WTC11 (cell line): ENCODE results near the gene AGO3. TPM values are rescaled to one million over a fixed set of nuclear protein-coding genes. Genes with fewer than 3 reads are reported as not detected.

Experiments
- ATF1 ChIP-seq: sonication (generic); formaldehyde crosslinking; IDR thresholded peaks from 2 replicates; pipeline ENCODE4 v1.8.1; 2023; ENCODE audit warnings: mild to moderate bottlenecking, moderate library complexity, missing genetic modification reagents
- CBFB ChIP-seq: sonication (generic); formaldehyde crosslinking; IDR thresholded peaks from 2 replicates; pipeline ENCODE4 v1.8.1; 2022; ENCODE audit warnings: mild to moderate bottlenecking, low read depth, missing genetic modification reagents
- FOXK1 ChIP-seq: sonication (generic); formaldehyde crosslinking; IDR thresholded peaks from 2 replicates; pipeline ENCODE4 v1.8.0; 2022; ENCODE audit warnings: mild to moderate bottlenecking, moderate library complexity, missing genetic modification reagents
- FOXP1 ChIP-seq: sonication (generic); formaldehyde crosslinking; IDR thresholded peaks from 2 replicates; pipeline ENCODE4 v1.8.0; 2022; ENCODE audit warnings: missing genetic modification reagents, mild to moderate bottlenecking, moderate library complexity, borderline replicate concordance
- HMGA2 ChIP-seq: fragments of 250-450 bp; sonication (Bioruptor Pico); IDR thresholded peaks from 2 replicates; pipeline ENCODE4 v1.4.0; 2021; ENCODE audit warnings: mild to moderate bottlenecking, moderate library complexity
- KAT7 ChIP-seq: sonication (generic); formaldehyde crosslinking; IDR thresholded peaks from 2 replicates; pipeline ENCODE4 v1.8.1; 2023; ENCODE audit warnings: missing genetic modification reagents, mild to moderate bottlenecking, borderline replicate concordance
- NFATC4 ChIP-seq: fragments of 250-450 bp; sonication (Bioruptor Pico); IDR thresholded peaks from 2 replicates; pipeline ENCODE4 v1.9.0; 2021; ENCODE audit warnings: mild to moderate bottlenecking
- PRRX2 ChIP-seq: fragments of 250-450 bp; sonication (Bioruptor Pico); IDR thresholded peaks from 2 replicates; pipeline ENCODE4 v1.8.0; 2021; ENCODE audit warnings: mild to moderate bottlenecking
- SMAD4 ChIP-seq: sonication (generic); formaldehyde crosslinking; IDR thresholded peaks from 2 replicates; pipeline ENCODE4 v1.8.0; 2022; ENCODE audit warnings: mild to moderate bottlenecking, missing genetic modification reagents
- SOX15 ChIP-seq: fragments of 250-450 bp; sonication (Bioruptor Pico); IDR thresholded peaks from 2 replicates; pipeline ENCODE4 v1.9.0; 2021; ENCODE audit warnings: mild to moderate bottlenecking
- TEAD4 ChIP-seq: sonication (generic); formaldehyde crosslinking; IDR thresholded peaks from 2 replicates; pipeline ENCODE4 v1.8.0; 2022; ENCODE audit warnings: mild to moderate bottlenecking, missing genetic modification reagents
- total RNA-seq: library from RNA; stranded (reverse); gene quantifications from 3 replicates; pipeline ENCODE4 v1.2.3, GENCODE V29; 2021
- TF ChIP-seq, protein P1 (sequence below): sonication (generic); formaldehyde crosslinking; IDR thresholded peaks from 2 replicates; pipeline ENCODE4 v1.8.1; 2023; ENCODE audit warnings: mild to moderate bottlenecking, missing genetic modification reagents, borderline replicate concordance
- TF ChIP-seq, protein P2 (sequence below): fragments of 250-450 bp; sonication (Bioruptor Pico); IDR thresholded peaks from 2 replicates; pipeline ENCODE4 v1.9.0; 2021; ENCODE audit warnings: mild to moderate bottlenecking, borderline replicate concordance
- TF ChIP-seq, protein P3 (sequence below): sonication (generic); formaldehyde crosslinking; IDR thresholded peaks from 2 replicates; pipeline ENCODE4 v1.8.0; 2022; ENCODE audit warnings: mild to moderate bottlenecking, missing genetic modification reagents
- TF ChIP-seq, protein P4 (sequence below): sonication (generic); formaldehyde crosslinking; IDR thresholded peaks from 2 replicates; pipeline ENCODE4 v1.8.0; 2023; ENCODE audit warnings: missing genetic modification reagents, mild to moderate bottlenecking, borderline replicate concordance
- TF ChIP-seq, protein P5 (sequence below): sonication (generic); formaldehyde crosslinking; IDR thresholded peaks from 2 replicates; pipeline ENCODE4 v1.8.0; 2023; ENCODE audit warnings: mild to moderate bottlenecking, missing genetic modification reagents
- TF ChIP-seq, protein P6 (sequence below): sonication (generic); formaldehyde crosslinking; conservative IDR thresholded peaks from 2 replicates; pipeline ENCODE4 v1.8.1; 2023; ENCODE audit warnings: mild to moderate bottlenecking, low read depth, missing genetic modification reagents, moderate library complexity

Gene AGO3
- total RNA-seq, 1 experiment from 2014 or later: 26.8 TPM

DNA sequence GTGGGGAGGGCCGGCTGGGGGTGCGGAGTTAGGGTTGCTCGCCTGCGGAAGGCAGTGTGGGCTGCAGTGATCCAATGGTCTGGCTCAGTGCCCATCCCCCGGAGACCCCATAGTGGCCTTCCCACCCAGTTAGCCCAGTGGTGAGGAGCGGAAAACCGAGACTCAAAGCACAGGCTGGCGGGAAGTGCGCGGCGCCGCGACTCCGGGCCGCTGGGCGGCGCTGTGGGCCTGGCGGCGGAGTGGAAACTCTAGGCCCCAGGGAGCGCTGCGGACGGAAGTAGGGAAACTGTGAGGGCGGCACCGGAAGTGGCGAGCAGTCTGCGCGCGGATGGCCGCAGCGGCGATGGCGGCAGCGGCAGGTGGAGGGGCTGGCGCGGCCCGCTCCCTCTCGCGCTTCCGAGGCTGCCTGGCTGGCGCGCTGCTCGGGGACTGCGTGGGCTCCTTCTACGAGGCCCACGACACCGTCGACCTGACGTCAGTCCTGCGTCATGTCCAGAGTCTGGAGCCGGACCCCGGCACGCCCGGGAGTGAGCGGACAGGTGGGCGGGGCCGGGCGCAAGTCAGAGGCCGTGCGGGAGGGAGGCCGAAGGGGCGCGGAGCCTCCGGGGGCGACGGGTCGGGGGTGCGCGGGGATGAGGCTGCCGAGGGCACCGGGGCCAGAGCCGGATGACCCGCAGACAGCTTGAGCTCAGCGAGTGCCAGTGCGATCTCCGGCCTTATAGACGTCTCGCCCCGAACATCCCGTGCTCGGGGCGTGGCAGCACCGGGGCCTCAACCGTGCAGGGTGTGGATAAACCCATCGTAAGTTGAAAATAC is 157.9 kb downstream of the AGO3 start, which contains the start of gene ADPRS (continued):
- TF ChIP-seq, protein P1, sequence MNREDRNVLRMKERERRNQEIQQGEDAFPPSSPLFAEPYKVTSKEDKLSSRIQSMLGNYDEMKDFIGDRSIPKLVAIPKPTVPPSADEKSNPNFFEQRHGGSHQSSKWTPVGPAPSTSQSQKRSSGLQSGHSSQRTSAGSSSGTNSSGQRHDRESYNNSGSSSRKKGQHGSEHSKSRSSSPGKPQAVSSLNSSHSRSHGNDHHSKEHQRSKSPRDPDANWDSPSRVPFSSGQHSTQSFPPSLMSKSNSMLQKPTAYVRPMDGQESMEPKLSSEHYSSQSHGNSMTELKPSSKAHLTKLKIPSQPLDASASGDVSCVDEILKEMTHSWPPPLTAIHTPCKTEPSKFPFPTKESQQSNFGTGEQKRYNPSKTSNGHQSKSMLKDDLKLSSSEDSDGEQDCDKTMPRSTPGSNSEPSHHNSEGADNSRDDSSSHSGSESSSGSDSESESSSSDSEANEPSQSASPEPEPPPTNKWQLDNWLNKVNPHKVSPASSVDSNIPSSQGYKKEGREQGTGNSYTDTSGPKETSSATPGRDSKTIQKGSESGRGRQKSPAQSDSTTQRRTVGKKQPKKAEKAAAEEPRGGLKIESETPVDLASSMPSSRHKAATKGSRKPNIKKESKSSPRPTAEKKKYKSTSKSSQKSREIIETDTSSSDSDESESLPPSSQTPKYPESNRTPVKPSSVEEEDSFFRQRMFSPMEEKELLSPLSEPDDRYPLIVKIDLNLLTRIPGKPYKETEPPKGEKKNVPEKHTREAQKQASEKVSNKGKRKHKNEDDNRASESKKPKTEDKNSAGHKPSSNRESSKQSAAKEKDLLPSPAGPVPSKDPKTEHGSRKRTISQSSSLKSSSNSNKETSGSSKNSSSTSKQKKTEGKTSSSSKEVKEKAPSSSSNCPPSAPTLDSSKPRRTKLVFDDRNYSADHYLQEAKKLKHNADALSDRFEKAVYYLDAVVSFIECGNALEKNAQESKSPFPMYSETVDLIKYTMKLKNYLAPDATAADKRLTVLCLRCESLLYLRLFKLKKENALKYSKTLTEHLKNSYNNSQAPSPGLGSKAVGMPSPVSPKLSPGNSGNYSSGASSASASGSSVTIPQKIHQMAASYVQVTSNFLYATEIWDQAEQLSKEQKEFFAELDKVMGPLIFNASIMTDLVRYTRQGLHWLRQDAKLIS (CRISPR knock-in tag): 0 out of 2 replicates have a peak, but pooled peaks have one; percentile 84
- peak; percentile 90; the same call in 1 of the 2 replicates for TF ChIP-seq FOXP1 (CRISPR knock-in tag)
- TF ChIP-seq SOX15 (CRISPR knock-in tag): no peak
- TF ChIP-seq CBFB (CRISPR knock-in tag): peak; percentile 98
- TF ChIP-seq TEAD4 (CRISPR knock-in tag): 0 out of 2 replicates have a peak, but pooled peaks have one; percentile 20
- TF ChIP-seq ATF1 (CRISPR knock-in tag): no peak
- no peak for TF ChIP-seq SMAD4 (CRISPR knock-in tag)
- TF ChIP-seq FOXK1 (CRISPR knock-in tag): peak; percentile 98
- TF ChIP-seq, protein P2, sequence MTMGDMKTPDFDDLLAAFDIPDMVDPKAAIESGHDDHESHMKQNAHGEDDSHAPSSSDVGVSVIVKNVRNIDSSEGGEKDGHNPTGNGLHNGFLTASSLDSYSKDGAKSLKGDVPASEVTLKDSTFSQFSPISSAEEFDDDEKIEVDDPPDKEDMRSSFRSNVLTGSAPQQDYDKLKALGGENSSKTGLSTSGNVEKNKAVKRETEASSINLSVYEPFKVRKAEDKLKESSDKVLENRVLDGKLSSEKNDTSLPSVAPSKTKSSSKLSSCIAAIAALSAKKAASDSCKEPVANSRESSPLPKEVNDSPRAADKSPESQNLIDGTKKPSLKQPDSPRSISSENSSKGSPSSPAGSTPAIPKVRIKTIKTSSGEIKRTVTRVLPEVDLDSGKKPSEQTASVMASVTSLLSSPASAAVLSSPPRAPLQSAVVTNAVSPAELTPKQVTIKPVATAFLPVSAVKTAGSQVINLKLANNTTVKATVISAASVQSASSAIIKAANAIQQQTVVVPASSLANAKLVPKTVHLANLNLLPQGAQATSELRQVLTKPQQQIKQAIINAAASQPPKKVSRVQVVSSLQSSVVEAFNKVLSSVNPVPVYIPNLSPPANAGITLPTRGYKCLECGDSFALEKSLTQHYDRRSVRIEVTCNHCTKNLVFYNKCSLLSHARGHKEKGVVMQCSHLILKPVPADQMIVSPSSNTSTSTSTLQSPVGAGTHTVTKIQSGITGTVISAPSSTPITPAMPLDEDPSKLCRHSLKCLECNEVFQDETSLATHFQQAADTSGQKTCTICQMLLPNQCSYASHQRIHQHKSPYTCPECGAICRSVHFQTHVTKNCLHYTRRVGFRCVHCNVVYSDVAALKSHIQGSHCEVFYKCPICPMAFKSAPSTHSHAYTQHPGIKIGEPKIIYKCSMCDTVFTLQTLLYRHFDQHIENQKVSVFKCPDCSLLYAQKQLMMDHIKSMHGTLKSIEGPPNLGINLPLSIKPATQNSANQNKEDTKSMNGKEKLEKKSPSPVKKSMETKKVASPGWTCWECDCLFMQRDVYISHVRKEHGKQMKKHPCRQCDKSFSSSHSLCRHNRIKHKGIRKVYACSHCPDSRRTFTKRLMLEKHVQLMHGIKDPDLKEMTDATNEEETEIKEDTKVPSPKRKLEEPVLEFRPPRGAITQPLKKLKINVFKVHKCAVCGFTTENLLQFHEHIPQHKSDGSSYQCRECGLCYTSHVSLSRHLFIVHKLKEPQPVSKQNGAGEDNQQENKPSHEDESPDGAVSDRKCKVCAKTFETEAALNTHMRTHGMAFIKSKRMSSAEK: no peak
- no peak for TF ChIP-seq HMGA2 (CRISPR knock-in tag)
- no peak; the same call in 1 of the 2 replicates for TF ChIP-seq NFATC4 (CRISPR knock-in tag)
- TF ChIP-seq, protein P3, sequence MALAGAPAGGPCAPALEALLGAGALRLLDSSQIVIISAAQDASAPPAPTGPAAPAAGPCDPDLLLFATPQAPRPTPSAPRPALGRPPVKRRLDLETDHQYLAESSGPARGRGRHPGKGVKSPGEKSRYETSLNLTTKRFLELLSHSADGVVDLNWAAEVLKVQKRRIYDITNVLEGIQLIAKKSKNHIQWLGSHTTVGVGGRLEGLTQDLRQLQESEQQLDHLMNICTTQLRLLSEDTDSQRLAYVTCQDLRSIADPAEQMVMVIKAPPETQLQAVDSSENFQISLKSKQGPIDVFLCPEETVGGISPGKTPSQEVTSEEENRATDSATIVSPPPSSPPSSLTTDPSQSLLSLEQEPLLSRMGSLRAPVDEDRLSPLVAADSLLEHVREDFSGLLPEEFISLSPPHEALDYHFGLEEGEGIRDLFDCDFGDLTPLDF: peak; percentile 65; the same call in 1 of the 2 replicates
- TF ChIP-seq KAT7: peak; percentile 99
- TF ChIP-seq, protein P4, sequence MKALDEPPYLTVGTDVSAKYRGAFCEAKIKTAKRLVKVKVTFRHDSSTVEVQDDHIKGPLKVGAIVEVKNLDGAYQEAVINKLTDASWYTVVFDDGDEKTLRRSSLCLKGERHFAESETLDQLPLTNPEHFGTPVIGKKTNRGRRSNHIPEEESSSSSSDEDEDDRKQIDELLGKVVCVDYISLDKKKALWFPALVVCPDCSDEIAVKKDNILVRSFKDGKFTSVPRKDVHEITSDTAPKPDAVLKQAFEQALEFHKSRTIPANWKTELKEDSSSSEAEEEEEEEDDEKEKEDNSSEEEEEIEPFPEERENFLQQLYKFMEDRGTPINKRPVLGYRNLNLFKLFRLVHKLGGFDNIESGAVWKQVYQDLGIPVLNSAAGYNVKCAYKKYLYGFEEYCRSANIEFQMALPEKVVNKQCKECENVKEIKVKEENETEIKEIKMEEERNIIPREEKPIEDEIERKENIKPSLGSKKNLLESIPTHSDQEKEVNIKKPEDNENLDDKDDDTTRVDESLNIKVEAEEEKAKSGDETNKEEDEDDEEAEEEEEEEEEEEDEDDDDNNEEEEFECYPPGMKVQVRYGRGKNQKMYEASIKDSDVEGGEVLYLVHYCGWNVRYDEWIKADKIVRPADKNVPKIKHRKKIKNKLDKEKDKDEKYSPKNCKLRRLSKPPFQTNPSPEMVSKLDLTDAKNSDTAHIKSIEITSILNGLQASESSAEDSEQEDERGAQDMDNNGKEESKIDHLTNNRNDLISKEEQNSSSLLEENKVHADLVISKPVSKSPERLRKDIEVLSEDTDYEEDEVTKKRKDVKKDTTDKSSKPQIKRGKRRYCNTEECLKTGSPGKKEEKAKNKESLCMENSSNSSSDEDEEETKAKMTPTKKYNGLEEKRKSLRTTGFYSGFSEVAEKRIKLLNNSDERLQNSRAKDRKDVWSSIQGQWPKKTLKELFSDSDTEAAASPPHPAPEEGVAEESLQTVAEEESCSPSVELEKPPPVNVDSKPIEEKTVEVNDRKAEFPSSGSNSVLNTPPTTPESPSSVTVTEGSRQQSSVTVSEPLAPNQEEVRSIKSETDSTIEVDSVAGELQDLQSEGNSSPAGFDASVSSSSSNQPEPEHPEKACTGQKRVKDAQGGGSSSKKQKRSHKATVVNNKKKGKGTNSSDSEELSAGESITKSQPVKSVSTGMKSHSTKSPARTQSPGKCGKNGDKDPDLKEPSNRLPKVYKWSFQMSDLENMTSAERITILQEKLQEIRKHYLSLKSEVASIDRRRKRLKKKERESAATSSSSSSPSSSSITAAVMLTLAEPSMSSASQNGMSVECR (CRISPR knock-in tag): peak; percentile 94
- TF ChIP-seq PRRX2 (CRISPR knock-in tag): no peak; the same call in 1 of the 2 replicates
- TF ChIP-seq, protein P5, sequence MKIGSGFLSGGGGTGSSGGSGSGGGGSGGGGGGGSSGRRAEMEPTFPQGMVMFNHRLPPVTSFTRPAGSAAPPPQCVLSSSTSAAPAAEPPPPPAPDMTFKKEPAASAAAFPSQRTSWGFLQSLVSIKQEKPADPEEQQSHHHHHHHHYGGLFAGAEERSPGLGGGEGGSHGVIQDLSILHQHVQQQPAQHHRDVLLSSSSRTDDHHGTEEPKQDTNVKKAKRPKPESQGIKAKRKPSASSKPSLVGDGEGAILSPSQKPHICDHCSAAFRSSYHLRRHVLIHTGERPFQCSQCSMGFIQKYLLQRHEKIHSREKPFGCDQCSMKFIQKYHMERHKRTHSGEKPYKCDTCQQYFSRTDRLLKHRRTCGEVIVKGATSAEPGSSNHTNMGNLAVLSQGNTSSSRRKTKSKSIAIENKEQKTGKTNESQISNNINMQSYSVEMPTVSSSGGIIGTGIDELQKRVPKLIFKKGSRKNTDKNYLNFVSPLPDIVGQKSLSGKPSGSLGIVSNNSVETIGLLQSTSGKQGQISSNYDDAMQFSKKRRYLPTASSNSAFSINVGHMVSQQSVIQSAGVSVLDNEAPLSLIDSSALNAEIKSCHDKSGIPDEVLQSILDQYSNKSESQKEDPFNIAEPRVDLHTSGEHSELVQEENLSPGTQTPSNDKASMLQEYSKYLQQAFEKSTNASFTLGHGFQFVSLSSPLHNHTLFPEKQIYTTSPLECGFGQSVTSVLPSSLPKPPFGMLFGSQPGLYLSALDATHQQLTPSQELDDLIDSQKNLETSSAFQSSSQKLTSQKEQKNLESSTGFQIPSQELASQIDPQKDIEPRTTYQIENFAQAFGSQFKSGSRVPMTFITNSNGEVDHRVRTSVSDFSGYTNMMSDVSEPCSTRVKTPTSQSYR (CRISPR knock-in tag): no peak; the same call in 1 of the 2 replicates
- TF ChIP-seq, protein P6, sequence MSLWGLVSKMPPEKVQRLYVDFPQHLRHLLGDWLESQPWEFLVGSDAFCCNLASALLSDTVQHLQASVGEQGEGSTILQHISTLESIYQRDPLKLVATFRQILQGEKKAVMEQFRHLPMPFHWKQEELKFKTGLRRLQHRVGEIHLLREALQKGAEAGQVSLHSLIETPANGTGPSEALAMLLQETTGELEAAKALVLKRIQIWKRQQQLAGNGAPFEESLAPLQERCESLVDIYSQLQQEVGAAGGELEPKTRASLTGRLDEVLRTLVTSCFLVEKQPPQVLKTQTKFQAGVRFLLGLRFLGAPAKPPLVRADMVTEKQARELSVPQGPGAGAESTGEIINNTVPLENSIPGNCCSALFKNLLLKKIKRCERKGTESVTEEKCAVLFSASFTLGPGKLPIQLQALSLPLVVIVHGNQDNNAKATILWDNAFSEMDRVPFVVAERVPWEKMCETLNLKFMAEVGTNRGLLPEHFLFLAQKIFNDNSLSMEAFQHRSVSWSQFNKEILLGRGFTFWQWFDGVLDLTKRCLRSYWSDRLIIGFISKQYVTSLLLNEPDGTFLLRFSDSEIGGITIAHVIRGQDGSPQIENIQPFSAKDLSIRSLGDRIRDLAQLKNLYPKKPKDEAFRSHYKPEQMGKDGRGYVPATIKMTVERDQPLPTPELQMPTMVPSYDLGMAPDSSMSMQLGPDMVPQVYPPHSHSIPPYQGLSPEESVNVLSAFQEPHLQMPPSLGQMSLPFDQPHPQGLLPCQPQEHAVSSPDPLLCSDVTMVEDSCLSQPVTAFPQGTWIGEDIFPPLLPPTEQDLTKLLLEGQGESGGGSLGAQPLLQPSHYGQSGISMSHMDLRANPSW (CRISPR knock-in tag): no peak
